ENCODE data around the gene DHODH.

The DHODH gene

GRCh38 chr16:72013888-72014581 is 5.5 kb downstream of the DHODH start:
- no peak for FAIRE-seq

- no peak for FAIRE-seq
Measured at GRCh38 chr16:72014675-72015074, 6.1 kb downstream of the DHODH start.

- no peak for FAIRE-seq
Measured at GRCh38 chr16:72015124-72015523, 6.6 kb downstream of the DHODH start.

GRCh38 chr16:72018470-72018869 is 9.9 kb downstream of the DHODH start:
- FAIRE-seq = no peak

- FAIRE-seq = no peak
Measured at GRCh38 chr16:72021043-72021442, 12.5 kb downstream of the DHODH start.

- no peak for FAIRE-seq
Measured at GRCh38 chr16:72022127-72022526, 13.6 kb downstream of the DHODH start.

- no peak for FAIRE-seq
Measured at GRCh38 chr16:72023962-72024361, 15.4 kb downstream of the DHODH start.

- FAIRE-seq = no peak
Measured at GRCh38 chr16:72024862-72025382, 16.4 kb downstream of the DHODH start.

GRCh38 chr16:72025404-72026114 is 17.0 kb downstream of the DHODH start:
- FAIRE-seq = no peak

- FAIRE-seq = no peak
Measured at GRCh38 chr16:72027669-72028378, 19.3 kb downstream of the DHODH start.

- no peak for FAIRE-seq
Measured at GRCh38 chr16:72029567-72030271, 21.2 kb downstream of the DHODH start.

GRCh38 chr16:72033437-72033836 is 24.9 kb downstream of the DHODH start:
- FAIRE-seq = no peak

GRCh38 chr16:72036098-72036497 is 27.6 kb downstream of the DHODH start:
- no peak for FAIRE-seq

GRCh38 chr16:72042157-72042660 is 33.7 kb downstream of the DHODH start:
- FAIRE-seq = no peak

- FAIRE-seq = no peak
Measured at GRCh38 chr16:72043058-72043457, 34.5 kb downstream of the DHODH start.

- no peak for FAIRE-seq
Measured at GRCh38 chr16:72043539-72043938, 35.0 kb downstream of the DHODH start.

- no peak for FAIRE-seq
Measured at GRCh38 chr16:72044296-72044695, 35.8 kb downstream of the DHODH start.

GRCh38 chr16:72044825-72045359 is 36.3 kb downstream of the DHODH start:
- no peak for FAIRE-seq

- FAIRE-seq = no peak
Measured at GRCh38 chr16:72049110-72049509, 40.6 kb downstream of the DHODH start.

- FAIRE-seq = no peak
Measured at GRCh38 chr16:72050769-72051464, 42.4 kb downstream of the DHODH start.

GRCh38 chr16:72051818-72052217 is 43.3 kb downstream of the DHODH start:
- no peak for FAIRE-seq

Data from colon (tissue), 2 donors.